ENCODE data around the gene GPR107. TPM values are rescaled to one million over a fixed set of nuclear protein-coding genes. Genes with fewer than 3 reads are reported as not detected.

GPR107 gene
- total and polyA plus RNA-seq, 3 experiments from 2014 or later = 4.2 to 21.4 (median 21.3) TPM

- Histone ChIP-seq H3K4me3 (ENCODE audit: low read length) (no peak overlapping the region), H3K4me1 (ENCODE audit: insufficient read depth, low read length) (peaks cover 11% of the 10 kb centered on the region), H3K27me3 (ENCODE audit: insufficient read depth, low read length, poor library complexity, severe bottlenecking) (no peaks in the 10 kb centered on the region), H3K9me3 (ENCODE audit: low read length) (no peaks in the 10 kb centered on the region), H3K36me3 (ENCODE audit: insufficient read depth, low read length) (no peaks in the 10 kb centered on the region), H3K27ac (ENCODE audit: low read depth, low read length) (no peak overlapping the region)
- Mint-ChIP-seq H3K4me3 (peak overlapping the region in 2 of 7 donors; percentile 12 to 51), H3K4me1 (peaks cover 25 to 48% (median 45%) of the 10 kb centered on the region in 3 donors), H3K36me3 (peaks cover 0 to 32% (median 4%) of the 10 kb centered on the region in 3 donors), H3K27me3 (no peaks in the 10 kb centered on the region), H3K9me3 (no peaks in the 10 kb centered on the region), H3K27ac (peak overlapping the region in 2 of 8 donors; percentile 37 to 79)
- POLR2A ChIA-PET = no interaction called here
- no peak for DNase-seq
- CTCF ChIA-PET = no interaction called here
Observed at GRCh38 chr9:130058154-130058553, 4.4 kb downstream of the GPR107 start.

DNA sequence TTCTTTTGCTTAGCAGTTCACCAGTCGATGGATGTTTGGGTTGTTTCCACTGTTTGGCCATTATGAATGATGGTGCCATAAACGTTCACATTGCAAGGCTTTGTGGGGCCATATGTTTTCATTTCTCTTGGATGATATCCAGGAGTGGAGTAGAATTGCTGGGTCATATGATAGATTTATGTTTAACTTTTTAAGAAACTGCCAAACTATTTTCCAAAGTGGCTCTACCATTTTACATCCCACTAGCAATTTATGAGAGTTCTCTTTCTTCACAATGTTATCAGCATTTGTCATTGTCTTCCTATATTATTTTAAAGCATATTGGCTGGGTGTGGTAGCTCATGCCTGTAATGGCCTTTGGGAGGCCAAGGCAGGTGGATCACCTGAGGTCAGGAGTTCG is 5.2 kb downstream of the GPR107 start:
- H3K4me1 ChIP-seq (ENCODE audit: insufficient read depth, low read length) = peaks cover 9% of the 10 kb centered on the region
- no peaks in the 10 kb centered on the region for H3K27me3 ChIP-seq (ENCODE audit: insufficient read depth, low read length, poor library complexity, severe bottlenecking)
- H3K27me3 Mint-ChIP-seq = no peaks in the 10 kb centered on the region
- peak overlapping the region in 3 of 8 donors; percentile 37 to 77 (median 73) for H3K27ac Mint-ChIP-seq
- DNase-seq = no peak
- ChIA-PET CTCF (no interaction called here), POLR2A (interaction anchor here (0.7 kb wide), 1 partner anchor 337 kb away, joined by 4 read pairs; no protein-coding TSS in a partner anchor)
- H3K36me3 ChIP-seq (ENCODE audit: insufficient read depth, low read length) = no peaks in the 10 kb centered on the region
- peaks cover 0 to 31% (median 4%) of the 10 kb centered on the region in 3 donors for H3K36me3 Mint-ChIP-seq
- no peaks in the 10 kb centered on the region for H3K9me3 ChIP-seq (ENCODE audit: low read length)
- no peak overlapping the region for H3K4me3 ChIP-seq (ENCODE audit: low read length)
- H3K4me1 Mint-ChIP-seq = peaks cover 24 to 49% (median 41%) of the 10 kb centered on the region in 3 donors
- H3K9me3 Mint-ChIP-seq = no peaks in the 10 kb centered on the region
- H3K4me3 Mint-ChIP-seq = peak overlapping the region in 1 of 7 donors; percentile 71
- no peak overlapping the region for H3K27ac ChIP-seq (ENCODE audit: low read depth, low read length)

GRCh38 chr9:130060296-130060695 is 6.6 kb downstream of the GPR107 start:
- ChIA-PET CTCF (interaction anchor here (1.1 kb wide), 1 partner anchor 10 kb away, joined by 5 read pairs; no protein-coding TSS in a partner anchor), POLR2A (interaction anchor here (0.6 kb wide), 1 partner anchor 171 kb away, joined by 9 read pairs; no protein-coding TSS in a partner anchor)
- H3K36me3 Mint-ChIP-seq = peaks cover 4 to 32% (median 4%) of the 10 kb centered on the region in 3 donors

DNA sequence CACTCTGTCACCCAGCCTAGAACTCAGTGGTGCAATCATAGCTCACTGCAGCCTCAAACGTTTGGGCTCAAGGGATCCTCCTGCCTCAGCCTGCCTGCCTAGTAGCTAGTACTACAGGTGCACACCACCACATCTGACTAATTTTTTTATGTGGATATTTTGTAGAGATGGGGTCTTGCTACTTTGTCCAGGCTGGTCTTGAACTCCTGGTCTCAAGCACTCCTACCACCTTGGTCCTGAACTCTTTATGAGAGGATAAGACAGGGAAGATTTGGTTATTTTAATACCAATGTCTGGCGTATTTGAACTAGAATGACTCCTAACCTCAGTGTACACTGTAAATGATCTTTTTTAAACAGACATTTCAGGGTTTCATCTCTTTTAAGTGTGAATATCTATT is 9.0 kb downstream of the GPR107 start:
- Mint-ChIP-seq H3K4me3 (no peak overlapping the region), H3K4me1 (peaks cover 26 to 51% (median 36%) of the 10 kb centered on the region in 3 donors), H3K27me3 (no peaks in the 10 kb centered on the region), H3K27ac (peak overlapping the region in 3 of 8 donors; percentile 5 to 99 (median 75)), H3K9me3 (no peaks in the 10 kb centered on the region), H3K36me3 (peaks cover 4 to 33% (median 4%) of the 10 kb centered on the region in 3 donors)
- POLR2A ChIA-PET = no interaction called here
- no peaks in the 10 kb centered on the region for H3K27me3 ChIP-seq (ENCODE audit: insufficient read depth, low read length, poor library complexity, severe bottlenecking)
- H3K4me3 ChIP-seq (ENCODE audit: low read length) = no peak overlapping the region
- no peak overlapping the region for H3K27ac ChIP-seq (ENCODE audit: low read depth, low read length)
- DNase-seq = no peak
- H3K4me1 ChIP-seq (ENCODE audit: insufficient read depth, low read length) = no peaks in the 10 kb centered on the region
- no peaks in the 10 kb centered on the region for H3K9me3 ChIP-seq (ENCODE audit: low read length)
- H3K36me3 ChIP-seq (ENCODE audit: insufficient read depth, low read length) = no peaks in the 10 kb centered on the region
- CTCF ChIA-PET = interaction anchor here (1.1 kb wide), 1 partner anchor 10 kb away, joined by 3 read pairs; the partner anchor contains the start of gene GPR107

More at GRCh38 chr9:130060296-130060695, 6.6 kb downstream of the GPR107 start:
- Histone ChIP-seq H3K9me3 (ENCODE audit: low read length) (no peaks in the 10 kb centered on the region), H3K4me1 (ENCODE audit: insufficient read depth, low read length) (no peaks in the 10 kb centered on the region), H3K27ac (ENCODE audit: low read depth, low read length) (no peak overlapping the region), H3K27me3 (ENCODE audit: insufficient read depth, low read length, poor library complexity, severe bottlenecking) (no peaks in the 10 kb centered on the region), H3K36me3 (ENCODE audit: insufficient read depth, low read length) (no peaks in the 10 kb centered on the region), H3K4me3 (ENCODE audit: low read length) (no peak overlapping the region)
- H3K4me1 Mint-ChIP-seq = peaks cover 20 to 45% (median 31%) of the 10 kb centered on the region in 3 donors
- H3K27ac Mint-ChIP-seq = peak overlapping the region in 3 of 8 donors; percentile 16 to 37 (median 24)
- H3K9me3 Mint-ChIP-seq = no peaks in the 10 kb centered on the region
- DNase-seq = no peak
- H3K4me3 Mint-ChIP-seq = no peak overlapping the region
- H3K27me3 Mint-ChIP-seq = no peaks in the 10 kb centered on the region

DNA sequence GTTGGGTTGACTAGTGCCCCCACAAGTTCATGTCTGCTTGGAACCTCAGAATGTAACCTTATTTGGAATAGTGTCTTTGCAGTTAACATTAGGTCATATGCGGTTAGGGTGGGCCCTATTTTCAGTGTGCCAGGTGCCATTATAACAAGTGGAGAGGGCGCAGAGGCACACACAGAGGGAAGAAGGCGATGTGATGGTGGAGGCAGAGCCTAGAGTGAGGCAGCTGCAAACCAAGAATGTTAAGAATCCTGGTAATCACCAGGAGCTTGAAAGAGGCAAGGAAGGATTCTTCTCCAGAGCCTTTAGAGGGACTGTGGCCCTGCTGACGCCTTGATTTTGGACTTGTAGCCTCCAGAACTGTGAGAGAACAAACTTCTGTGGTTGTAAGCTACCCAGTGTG is 10.9 kb downstream of the GPR107 start:
- H3K4me1 Mint-ChIP-seq = peaks cover 29 to 52% (median 47%) of the 10 kb centered on the region in 3 donors
- H3K36me3 Mint-ChIP-seq = peaks cover 0 to 21% (median 4%) of the 10 kb centered on the region in 3 donors
- H3K27ac Mint-ChIP-seq = peak overlapping the region in 2 of 8 donors; percentile 65 to 86
- no peaks in the 10 kb centered on the region for H3K27me3 ChIP-seq (ENCODE audit: insufficient read depth, low read length, poor library complexity, severe bottlenecking)
- H3K27ac ChIP-seq (ENCODE audit: low read depth, low read length) = no peak overlapping the region
- H3K4me3 ChIP-seq (ENCODE audit: low read length) = no peak overlapping the region
- no peaks in the 10 kb centered on the region for H3K27me3 Mint-ChIP-seq
- no peak for DNase-seq
- no peaks in the 10 kb centered on the region for H3K36me3 ChIP-seq (ENCODE audit: insufficient read depth, low read length)
- H3K9me3 Mint-ChIP-seq = no peaks in the 10 kb centered on the region
- H3K4me3 Mint-ChIP-seq = no peak overlapping the region
- ChIA-PET CTCF (interaction anchor here (1.2 kb wide), 1 partner anchor 91 kb away, joined by 4 read pairs; no protein-coding TSS in a partner anchor), POLR2A (interaction anchor here (0.5 kb wide), 1 partner anchor 96 kb away, joined by 3 read pairs; no protein-coding TSS in a partner anchor)
- H3K9me3 ChIP-seq (ENCODE audit: low read length) = no peaks in the 10 kb centered on the region
- H3K4me1 ChIP-seq (ENCODE audit: insufficient read depth, low read length) = peaks cover 13% of the 10 kb centered on the region

DNA sequence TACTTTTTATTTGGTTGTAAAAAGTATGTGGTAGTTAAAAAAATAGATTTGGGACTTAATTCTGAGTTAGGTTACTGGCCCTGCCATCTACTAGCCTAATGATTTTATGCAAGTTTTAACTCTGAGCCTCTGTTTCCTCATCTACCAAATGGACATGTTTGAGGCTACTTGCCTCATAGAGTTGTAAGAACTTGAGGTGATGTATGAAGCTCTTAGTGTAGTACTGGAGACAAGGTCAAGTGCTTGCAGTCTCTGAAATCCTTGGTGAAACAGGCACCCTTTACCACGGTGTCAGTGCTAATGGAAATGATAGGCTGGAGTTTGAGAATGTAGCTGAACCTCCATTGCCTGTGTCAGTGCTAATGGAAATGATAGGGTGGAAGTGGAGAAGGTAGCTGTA is 15.3 kb downstream of the GPR107 start:
- Mint-ChIP-seq H3K27me3 (peaks cover 0 to 1% of the 10 kb centered on the region in 2 donors), H3K9me3 (no peaks in the 10 kb centered on the region), H3K4me1 (peaks cover 19 to 41% (median 37%) of the 10 kb centered on the region in 3 donors), H3K27ac (peak overlapping the region in 6 of 8 donors; percentile 5 to 68 (median 50)), H3K36me3 (peaks cover 4 to 16% (median 4%) of the 10 kb centered on the region in 3 donors), H3K4me3 (peak overlapping the region in 1 of 7 donors; percentile 35)
- Histone ChIP-seq H3K4me1 (ENCODE audit: insufficient read depth, low read length) (peaks cover 17% of the 10 kb centered on the region), H3K27me3 (ENCODE audit: insufficient read depth, low read length, poor library complexity, severe bottlenecking) (no peaks in the 10 kb centered on the region), H3K36me3 (ENCODE audit: insufficient read depth, low read length) (no peaks in the 10 kb centered on the region), H3K4me3 (ENCODE audit: low read length) (no peak overlapping the region), H3K27ac (ENCODE audit: low read depth, low read length) (no peak overlapping the region), H3K9me3 (ENCODE audit: low read length) (no peaks in the 10 kb centered on the region)
- CTCF ChIA-PET = interaction anchor here (0.9 kb wide), 1 partner anchor 68 kb away, joined by 3 read pairs; no protein-coding TSS in a partner anchor
- no peak for DNase-seq
- POLR2A ChIA-PET = interaction anchor here (0.6 kb wide), 2 partner anchors 159 to 183 kb away, joined by 3 to 6 read pairs; no protein-coding TSS in a partner anchor

DNA sequence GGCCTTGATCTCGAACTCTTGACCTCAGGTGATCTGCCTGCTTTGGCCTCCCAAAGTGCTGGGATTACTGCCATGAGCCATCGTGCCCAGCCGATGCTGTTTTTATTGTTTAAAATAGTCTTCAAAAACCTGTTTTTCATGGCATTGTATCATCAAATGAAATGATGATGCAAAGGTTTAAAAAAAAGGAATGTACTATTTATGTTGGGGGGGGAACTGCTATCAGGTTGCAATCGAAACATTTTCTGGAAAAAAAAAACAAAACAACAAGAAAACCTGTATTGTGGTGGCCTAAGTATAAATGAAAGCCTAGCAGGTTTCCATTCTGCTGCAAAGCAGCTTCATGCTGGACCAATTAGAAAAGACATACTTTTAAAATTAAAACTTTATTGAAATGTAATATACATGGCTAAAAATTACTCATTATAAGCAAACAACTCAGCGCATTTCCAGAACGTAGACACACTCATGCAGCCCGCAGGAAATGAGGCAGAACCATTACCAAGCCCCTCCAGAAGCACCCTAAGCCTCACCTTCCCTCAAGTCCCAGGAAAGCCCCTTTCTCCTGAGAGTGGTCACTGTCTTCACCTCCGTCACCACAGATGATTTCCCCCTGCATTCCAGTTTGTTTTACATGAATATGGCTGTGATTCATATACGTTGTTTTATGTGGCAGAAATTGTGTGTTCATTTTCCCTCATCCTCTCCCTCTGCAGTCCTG is 19.0 kb downstream of the GPR107 start:
- Histone ChIP-seq H3K36me3 (ENCODE audit: insufficient read depth, low read length) (peaks cover 11% of the 10 kb centered on the region), H3K9me3 (ENCODE audit: low read length) (no peaks in the 10 kb centered on the region), H3K27me3 (ENCODE audit: insufficient read depth, low read length, poor library complexity, severe bottlenecking) (no peaks in the 10 kb centered on the region), H3K4me3 (ENCODE audit: low read length) (no peak overlapping the region), H3K4me1 (ENCODE audit: insufficient read depth, low read length) (peaks cover 17% of the 10 kb centered on the region), H3K27ac (ENCODE audit: low read depth, low read length) (no peak overlapping the region)
- peaks cover 18 to 37% (median 35%) of the 10 kb centered on the region in 3 donors for H3K4me1 Mint-ChIP-seq
- H3K9me3 Mint-ChIP-seq = no peaks in the 10 kb centered on the region
- H3K36me3 Mint-ChIP-seq = peaks cover 6 to 29% (median 10%) of the 10 kb centered on the region in 3 donors
- H3K4me3 Mint-ChIP-seq = no peak overlapping the region
- no peak for DNase-seq
- CTCF ChIA-PET = no interaction called here
- peaks cover 0 to 1% of the 10 kb centered on the region in 2 donors for H3K27me3 Mint-ChIP-seq
- H3K27ac Mint-ChIP-seq = peak overlapping the region in 4 of 8 donors; percentile 36 to 74 (median 54)
- POLR2A ChIA-PET = no interaction called here

- ChIA-PET POLR2A (no interaction called here), CTCF (no interaction called here)
- Mint-ChIP-seq H3K36me3 (peaks cover 6 to 34% (median 14%) of the 10 kb centered on the region in 3 donors), H3K27ac (no peak overlapping the region), H3K4me3 (no peak overlapping the region), H3K4me1 (peaks cover 18 to 35% (median 32%) of the 10 kb centered on the region in 3 donors), H3K9me3 (no peaks in the 10 kb centered on the region), H3K27me3 (peaks cover 0 to 1% of the 10 kb centered on the region in 2 donors)
- H3K4me3 ChIP-seq (ENCODE audit: low read length) = no peak overlapping the region
- no peak for DNase-seq
- H3K4me1 ChIP-seq (ENCODE audit: insufficient read depth, low read length) = peaks cover 13% of the 10 kb centered on the region
- no peak overlapping the region for H3K27ac ChIP-seq (ENCODE audit: low read depth, low read length)
- no peaks in the 10 kb centered on the region for H3K27me3 ChIP-seq (ENCODE audit: insufficient read depth, low read length, poor library complexity, severe bottlenecking)
- peaks cover 11% of the 10 kb centered on the region for H3K36me3 ChIP-seq (ENCODE audit: insufficient read depth, low read length)
- H3K9me3 ChIP-seq (ENCODE audit: low read length) = no peaks in the 10 kb centered on the region
Observed at GRCh38 chr9:130073373-130073772, 19.7 kb downstream of the GPR107 start.

Measured in CD8-positive, alpha-beta memory T cell (primary cell).